Putamen (tissue), 1 donor: ENCODE measurements around the gene WASHC2A.
"Not testable (repeated sequence)": the region's sequence is repeated elsewhere in the genome, so short reads cannot be mapped to it uniquely, and the experiment has no call there.

ENCODE experiments used
- DNase-seq: peaks from one replicate; pipeline ENCODE4 v3.0.0-alpha.2; 2016; ENCODE audit warnings: low spot score

Gene WASHC2A

GRCh38 chr10:50075139-50075538 is 7.4 kb downstream of the WASHC2A start:
- not testable (repeated sequence) for DNase-seq

- not testable (repeated sequence) for DNase-seq
Observed at GRCh38 chr10:50075544-50075943, 7.8 kb downstream of the WASHC2A start.

GRCh38 chr10:50091304-50091703 is 23.6 kb downstream of the WASHC2A start:
- not testable (repeated sequence) for DNase-seq

- not testable (repeated sequence) for DNase-seq
Observed at GRCh38 chr10:50092928-50093327, 25.2 kb downstream of the WASHC2A start.

- DNase-seq = not testable (repeated sequence)
Observed at GRCh38 chr10:50094630-50095029, 26.9 kb downstream of the WASHC2A start.

GRCh38 chr10:50095402-50095801 is 27.6 kb downstream of the WASHC2A start:
- not testable (repeated sequence) for DNase-seq

- not testable (repeated sequence) for DNase-seq
Observed at GRCh38 chr10:50096722-50097121, 29.0 kb downstream of the WASHC2A start.

- not testable (repeated sequence) for DNase-seq
Observed at GRCh38 chr10:50098645-50099044, 30.9 kb downstream of the WASHC2A start.

- not testable (repeated sequence) for DNase-seq
Observed at GRCh38 chr10:50101139-50101582, 33.4 kb downstream of the WASHC2A start.

GRCh38 chr10:50101747-50102146 is 34.0 kb downstream of the WASHC2A start:
- DNase-seq = not testable (repeated sequence)

- not testable (repeated sequence) for DNase-seq
Observed at GRCh38 chr10:50102267-50102666, 34.5 kb downstream of the WASHC2A start.

GRCh38 chr10:50108999-50109698 is 41.4 kb downstream of the WASHC2A start:
- DNase-seq = not testable (repeated sequence)

- DNase-seq = not testable (repeated sequence)
Observed at GRCh38 chr10:50112419-50113112, 44.8 kb downstream of the WASHC2A start.

GRCh38 chr10:50126765-50127164 is 59.0 kb downstream of the WASHC2A start:
- not testable (repeated sequence) for DNase-seq

- DNase-seq = not testable (repeated sequence)
Observed at GRCh38 chr10:50127770-50128292, 60.1 kb downstream of the WASHC2A start.

GRCh38 chr10:50131245-50131965 is 63.7 kb downstream of the WASHC2A start:
- not testable (repeated sequence) for DNase-seq

GRCh38 chr10:50132322-50132721 is 64.6 kb downstream of the WASHC2A start:
- not testable (repeated sequence) for DNase-seq

- not testable (repeated sequence) for DNase-seq
Observed at GRCh38 chr10:50132841-50133240, 65.1 kb downstream of the WASHC2A start.

GRCh38 chr10:50143512-50144174 is 75.9 kb downstream of the WASHC2A start:
- not testable (repeated sequence) for DNase-seq

- not testable (repeated sequence) for DNase-seq
Observed at GRCh38 chr10:50145575-50145974, 77.8 kb downstream of the WASHC2A start.

- DNase-seq = no peak
Observed at GRCh38 chr10:50152792-50153272, 85.1 kb downstream of the WASHC2A start.
